ENCODE results near the gene GHR. TPM values are rescaled to one million over a fixed set of nuclear protein-coding genes. Genes with fewer than 3 reads are reported as not detected.
A peak's percentile ranks its signal among the peaks of the same experiment; 100 is the strongest.
"Not testable (repeated sequence)": the region's sequence is repeated elsewhere in the genome, so short reads cannot be mapped to it uniquely, and the experiment has no call there.

Gene GHR
- total RNA-seq, 1 experiment from 2014 or later: 0.53 TPM

GRCh38 chr5:42718591-42718990 lies 295.4 kb downstream of the GHR start:
- peak; percentile 83 for DNase-seq (ENCODE audit: low spot score)

GRCh38 chr5:42719034-42719433 lies 295.8 kb downstream of the GHR start:
- no peak for DNase-seq (ENCODE audit: low spot score)

- no peak for DNase-seq (ENCODE audit: low spot score)
These were observed 297.0 kb downstream of the GHR start for GRCh38 chr5:42720251-42720650.

GRCh38 chr5:42721484-42721883 lies 298.2 kb downstream of the GHR start:
- DNase-seq (ENCODE audit: low spot score): no peak

- DNase-seq (ENCODE audit: low spot score): not testable (repeated sequence)
These were observed 311.4 kb downstream of the GHR start for GRCh38 chr5:42734531-42735058.

GRCh38 chr5:42740920-42741319 lies 317.7 kb downstream of the GHR start:
- DNase-seq (ENCODE audit: low spot score): no peak

- no peak for DNase-seq (ENCODE audit: low spot score)
These were observed 322.2 kb downstream of the GHR start for GRCh38 chr5:42745426-42745825.

- no peak for DNase-seq (ENCODE audit: low spot score)
These were observed 322.6 kb downstream of the GHR start for GRCh38 chr5:42745856-42746255.

- DNase-seq (ENCODE audit: low spot score): no peak
These were observed 325.8 kb downstream of the GHR start for GRCh38 chr5:42749020-42749419.

- DNase-seq (ENCODE audit: low spot score): no peak
These were observed 327.3 kb downstream of the GHR start for GRCh38 chr5:42750507-42750906.

- no peak for DNase-seq (ENCODE audit: low spot score)
These were observed 327.8 kb downstream of the GHR start for GRCh38 chr5:42751044-42751443.

- no peak for DNase-seq (ENCODE audit: low spot score)
These were observed 329.9 kb downstream of the GHR start for GRCh38 chr5:42753099-42753498.

GRCh38 chr5:42756606-42757601 lies 333.7 kb downstream of the GHR start, which contains the start of gene CCDC152:
TSS of gene CCDC152 (plus strand) at chr5:42756818. CDS start at chr5:42759122, 2,304 bp downstream.
- DNase-seq (ENCODE audit: low spot score): no peak

- peak; percentile 79 for DNase-seq (ENCODE audit: low spot score)
These were observed 336.2 kb downstream of the GHR start for GRCh38 chr5:42759456-42759855.

- DNase-seq (ENCODE audit: low spot score): no peak
These were observed 337.2 kb downstream of the GHR start for GRCh38 chr5:42760426-42760825.

GRCh38 chr5:42761791-42762190 lies 338.6 kb downstream of the GHR start:
- DNase-seq (ENCODE audit: low spot score): no peak

- DNase-seq (ENCODE audit: low spot score): peak; percentile 35
These were observed 344.4 kb downstream of the GHR start for GRCh38 chr5:42767491-42768105.

- no peak for DNase-seq (ENCODE audit: low spot score)
These were observed 344.9 kb downstream of the GHR start for GRCh38 chr5:42768106-42768504.

- DNase-seq (ENCODE audit: low spot score): no peak
These were observed 346.8 kb downstream of the GHR start for GRCh38 chr5:42770003-42770402.
